ENCODE results near the gene IGFBP5.

The IGFBP5 gene

DNA sequence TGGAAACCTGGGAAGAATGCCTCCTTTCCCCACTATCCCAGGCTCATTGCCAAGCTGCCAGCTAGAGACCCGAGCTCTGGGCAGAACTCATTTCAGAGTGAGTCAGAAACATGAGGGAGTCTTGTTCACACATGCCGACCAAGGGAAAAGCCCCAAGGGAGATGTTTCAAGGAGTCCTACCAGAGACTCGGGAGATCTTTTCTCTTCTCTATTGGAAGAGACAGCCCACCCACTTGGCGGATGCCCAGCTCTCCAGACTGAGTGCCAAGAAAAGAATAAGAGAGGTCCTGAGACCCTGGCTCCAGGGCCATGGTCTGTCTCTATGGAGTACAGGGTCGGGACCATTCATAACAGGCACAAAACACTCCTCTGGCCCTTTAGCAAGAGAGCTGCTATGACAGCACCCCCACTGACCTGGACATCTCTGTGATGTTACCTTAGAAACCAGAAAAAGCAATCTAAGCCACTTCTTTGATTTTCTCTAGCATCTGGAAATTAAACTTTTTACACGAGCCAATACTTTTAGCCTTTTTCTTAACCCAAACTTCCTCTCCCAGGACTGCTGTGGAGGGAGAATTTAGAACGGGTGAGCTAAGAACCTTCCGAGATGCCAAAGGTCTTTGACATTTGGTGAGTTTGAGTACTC, 18.5 kb upstream of the IGFBP5 start:
- no peak for DNase-seq

DNA sequence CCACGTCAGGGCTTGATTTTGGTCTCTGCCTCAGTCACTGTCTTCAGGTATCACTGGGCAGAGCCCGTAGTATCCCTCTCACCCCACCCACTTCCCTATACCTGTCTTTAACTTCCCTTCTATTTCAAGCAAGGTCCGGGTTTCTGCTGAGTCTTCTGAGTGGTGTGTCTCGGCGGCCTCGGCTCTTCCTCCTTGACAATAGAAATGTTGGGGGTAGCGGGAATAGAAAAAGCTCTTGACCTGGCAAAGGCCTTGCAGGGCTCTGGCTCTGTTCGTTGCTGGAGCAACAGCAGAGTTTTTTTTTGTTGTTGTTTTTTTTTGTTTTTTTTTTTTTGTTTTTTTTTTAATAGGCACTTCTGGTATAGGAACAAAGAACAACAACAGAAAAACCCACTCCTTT, 16.0 kb upstream of the IGFBP5 start:
- no peak for DNase-seq

DNA sequence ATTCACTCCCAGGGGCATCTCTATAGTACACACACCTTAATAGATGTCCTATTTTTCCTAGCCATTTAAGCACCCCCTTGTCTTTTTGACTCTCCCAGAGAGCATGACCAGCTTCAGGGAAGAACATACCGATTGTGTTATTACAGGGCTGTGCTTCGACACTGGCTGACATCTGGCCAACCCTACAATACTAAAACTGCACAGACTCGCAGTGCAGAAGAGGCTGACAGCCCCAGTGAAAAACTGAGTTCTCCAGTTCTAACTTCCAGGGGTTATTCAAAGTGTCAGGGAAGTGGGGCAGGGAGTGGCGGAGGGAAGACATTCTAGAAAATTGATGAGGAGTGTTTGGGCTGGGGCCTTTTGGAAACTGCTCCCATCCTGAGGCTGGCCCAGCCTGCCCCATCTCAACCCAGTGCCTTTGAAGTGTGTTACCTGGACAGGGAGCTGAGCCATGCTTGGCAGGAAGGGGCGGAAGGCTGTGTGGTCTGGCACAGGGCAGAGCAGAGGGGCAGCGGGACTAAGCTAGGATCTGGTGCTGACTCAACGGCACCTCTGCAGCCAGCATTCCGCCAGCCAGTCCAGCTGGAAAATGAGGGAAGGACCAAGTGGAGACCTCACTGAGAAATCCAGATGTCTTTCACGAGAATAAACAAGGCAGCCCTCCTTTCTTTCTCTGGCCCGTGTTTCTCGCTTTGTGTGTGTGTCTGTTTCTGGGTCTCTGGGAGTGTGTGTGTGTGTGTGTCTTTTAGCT, 15.4 kb upstream of the IGFBP5 start:
- DNase-seq, result no peak

DNA sequence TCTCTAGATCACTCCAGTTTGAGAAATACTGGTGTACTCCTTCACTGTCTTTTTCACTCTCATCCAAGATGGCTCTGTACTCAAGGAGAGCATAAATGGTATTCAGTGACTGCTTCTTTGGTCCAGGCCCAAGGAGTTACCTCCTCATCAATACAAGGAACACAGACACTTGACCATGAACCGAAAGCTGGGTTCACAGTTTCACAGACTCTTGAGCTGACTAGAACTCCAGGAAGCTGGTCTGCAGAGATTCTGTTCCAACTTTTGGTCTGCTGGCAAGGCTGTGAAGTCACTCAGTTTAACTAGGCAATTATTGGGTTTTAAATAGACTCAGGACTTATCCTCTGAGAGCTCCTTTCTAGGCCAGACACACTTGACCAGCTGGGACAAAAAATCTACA, 7.4 kb upstream of the IGFBP5 start:
- no peak for DNase-seq

DNA sequence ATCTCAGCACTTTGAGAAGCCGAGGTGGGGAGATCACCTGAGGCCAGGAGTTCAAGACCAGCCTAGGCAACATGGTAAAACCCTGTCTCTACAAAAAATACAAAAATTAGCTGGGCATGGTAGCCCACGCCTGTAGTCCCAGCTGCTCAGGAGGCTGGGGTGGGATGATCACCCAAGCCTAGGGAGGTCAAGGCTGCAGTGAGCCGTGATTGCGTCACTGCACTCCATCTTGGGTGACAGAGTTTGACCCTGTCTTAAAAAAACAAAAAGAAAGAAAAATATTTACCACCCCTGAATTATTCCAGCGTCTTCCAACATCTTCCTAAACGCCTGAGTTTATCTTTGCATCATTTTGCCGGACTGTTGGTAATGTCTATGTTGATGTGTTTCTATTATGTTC, 6.2 kb upstream of the IGFBP5 start:
- no peak for DNase-seq

DNA sequence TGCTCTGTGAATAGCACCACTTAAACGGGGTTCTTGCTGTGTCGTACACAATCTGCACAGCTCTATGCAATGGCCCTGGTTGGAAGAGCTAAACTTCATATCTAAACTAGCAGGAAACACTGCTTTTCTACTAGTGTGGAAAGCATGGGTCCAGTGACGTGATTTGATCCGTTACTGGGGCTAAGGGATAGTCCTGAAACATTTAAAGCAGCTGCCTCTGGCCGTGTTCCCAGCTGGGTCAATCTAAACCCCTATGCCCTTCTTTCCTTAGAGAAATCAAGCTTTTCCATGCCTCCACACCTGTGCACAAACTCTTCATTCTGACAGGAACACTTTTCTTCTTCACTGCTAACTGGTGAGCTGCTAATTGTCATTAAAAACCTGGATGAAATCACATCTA, 5.4 kb upstream of the IGFBP5 start:
- DNase-seq, result no peak

DNA sequence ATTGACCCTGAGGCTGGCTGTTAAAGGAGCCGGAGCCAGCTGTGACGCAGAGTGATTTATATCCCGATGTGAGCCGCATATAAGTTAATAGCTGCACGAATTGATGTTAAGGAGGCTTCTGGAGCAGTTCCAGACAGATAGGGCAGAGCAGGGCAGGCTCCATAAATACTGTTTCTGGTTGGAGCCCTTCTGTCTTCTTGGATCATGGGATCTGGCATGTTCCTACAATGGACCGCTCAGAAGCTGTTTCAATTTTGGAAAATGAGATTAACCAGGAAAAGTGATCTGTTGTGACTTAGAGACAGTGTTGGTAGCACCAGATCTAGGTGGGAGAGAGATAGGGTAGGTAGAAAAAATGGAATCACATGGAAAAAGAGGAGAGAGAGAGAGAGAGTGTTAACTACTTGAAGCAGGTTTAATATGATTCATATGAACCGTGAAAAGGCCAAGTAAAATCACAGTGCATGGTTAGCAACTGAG, 4.8 kb upstream of the IGFBP5 start:
- no peak for DNase-seq

DNA sequence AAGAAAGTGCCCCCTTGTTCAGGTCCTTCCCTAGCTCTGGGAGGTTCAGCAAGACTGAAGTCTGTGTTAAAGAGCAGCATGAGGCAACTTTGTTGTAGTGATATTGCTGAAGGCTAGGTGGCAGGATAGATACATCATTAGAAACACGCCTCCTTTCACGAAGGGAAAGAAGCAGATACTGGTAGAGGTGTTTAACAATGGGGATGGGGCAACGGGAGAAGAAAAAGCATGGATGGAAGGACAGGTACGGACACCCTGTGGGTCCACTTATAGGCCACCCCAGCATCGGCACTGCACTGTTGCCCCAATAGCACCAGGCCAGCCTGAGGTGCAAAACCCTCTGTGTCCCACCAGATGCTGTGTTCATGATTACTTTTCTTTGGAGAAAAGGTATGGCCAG, 3.5 kb upstream of the IGFBP5 start:
- peak; percentile 12 for DNase-seq

DNA sequence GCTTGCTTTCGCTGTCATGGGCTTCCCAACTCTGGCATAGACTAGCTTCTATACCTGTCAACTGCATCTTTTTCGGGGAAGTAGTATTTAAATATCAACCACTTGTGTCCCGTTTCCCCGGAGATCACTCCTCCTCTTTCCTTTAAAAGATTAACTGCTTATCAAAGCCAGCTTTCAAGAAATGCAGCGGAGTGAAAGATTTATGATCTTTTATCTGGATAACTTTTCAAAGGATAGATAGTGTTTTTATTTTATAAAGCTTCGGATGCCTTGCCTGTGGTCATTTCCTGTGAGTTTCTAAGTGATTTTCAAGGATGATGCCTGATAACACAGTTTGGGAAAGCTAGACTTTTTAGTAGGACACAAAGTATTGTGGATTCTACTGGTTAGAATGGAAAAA, 2.9 kb upstream of the IGFBP5 start:
- no peak for DNase-seq

DNA sequence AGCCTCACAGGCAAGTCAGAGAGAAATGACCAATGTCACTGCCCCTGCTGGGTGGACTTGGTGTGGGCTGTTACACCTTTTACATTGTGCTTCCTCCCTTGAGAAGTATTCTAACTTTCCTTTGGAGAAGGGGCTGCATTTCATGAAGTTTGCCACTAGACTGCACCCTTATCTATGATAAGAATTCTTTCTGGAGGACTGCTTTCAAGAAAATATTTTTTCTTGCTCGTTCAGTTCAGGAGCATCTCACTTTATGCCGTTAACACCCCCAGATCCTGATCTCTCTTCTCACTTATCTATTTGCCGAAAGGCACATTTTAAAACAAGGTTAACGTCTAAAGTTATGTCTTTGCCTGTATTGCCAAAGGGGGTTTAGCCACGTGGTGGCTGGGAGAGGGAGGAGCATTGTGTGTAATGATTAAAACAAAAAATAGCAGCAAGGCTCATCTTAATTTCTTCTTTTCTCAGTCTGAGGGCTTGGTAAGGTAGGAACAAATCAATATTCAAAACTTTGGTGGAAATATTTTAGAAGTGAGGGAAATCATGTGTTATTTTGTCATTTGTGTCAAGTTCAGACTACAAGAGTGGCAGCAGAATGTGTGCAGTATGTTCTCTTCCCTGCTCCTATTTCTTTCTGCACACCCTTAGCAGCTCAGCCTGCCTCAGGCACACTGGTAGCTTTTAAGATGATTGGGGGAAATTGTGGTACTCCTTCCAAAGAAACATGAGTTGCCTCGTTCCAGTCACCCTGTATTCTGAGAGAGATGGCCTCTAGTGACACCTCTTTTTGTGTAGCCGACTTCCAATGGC, 1.6 kb upstream of the IGFBP5 start:
- DNase-seq, result no peak

DNA sequence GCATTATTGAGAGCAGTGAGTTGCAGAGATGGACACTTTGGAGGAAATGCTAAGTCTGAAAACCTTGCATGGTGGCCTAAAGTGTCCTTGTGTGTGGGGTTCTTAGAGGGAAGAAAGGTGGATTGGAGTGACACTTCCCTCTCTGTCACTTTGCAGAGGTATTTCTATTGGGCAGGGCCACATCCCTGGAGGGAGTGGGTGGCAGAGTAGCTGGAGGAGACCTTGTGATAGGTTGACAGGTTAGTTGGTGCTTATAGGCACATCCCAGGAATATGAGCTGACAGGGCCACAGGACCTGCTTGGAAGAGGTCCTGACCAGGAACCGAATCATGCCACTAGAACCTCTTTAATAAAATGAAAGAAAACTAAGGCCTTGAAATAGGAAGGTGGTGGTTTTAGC, 972 bp upstream of the IGFBP5 start:
- no peak for DNase-seq

DNA sequence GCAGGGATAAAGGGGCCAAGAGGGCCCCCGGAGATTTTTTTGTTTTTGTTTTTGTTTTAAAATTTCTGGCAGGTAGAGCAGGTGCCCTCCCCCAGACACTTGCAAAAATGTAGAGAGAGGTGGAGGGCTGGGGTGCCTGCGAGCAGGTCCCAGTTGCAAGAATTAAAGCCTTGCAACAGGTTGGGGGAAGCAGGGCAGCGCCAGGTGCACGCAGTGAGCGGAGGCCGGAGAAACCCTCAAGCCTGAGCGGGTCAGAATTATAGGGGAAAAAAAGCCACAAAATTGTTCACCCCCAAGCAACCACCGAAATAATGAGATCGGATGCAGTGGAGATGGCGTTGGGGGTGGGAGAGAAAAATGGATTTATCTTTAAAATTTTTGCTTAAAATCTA, 527 bp downstream of the IGFBP5 start:
- no peak for DNase-seq

DNA sequence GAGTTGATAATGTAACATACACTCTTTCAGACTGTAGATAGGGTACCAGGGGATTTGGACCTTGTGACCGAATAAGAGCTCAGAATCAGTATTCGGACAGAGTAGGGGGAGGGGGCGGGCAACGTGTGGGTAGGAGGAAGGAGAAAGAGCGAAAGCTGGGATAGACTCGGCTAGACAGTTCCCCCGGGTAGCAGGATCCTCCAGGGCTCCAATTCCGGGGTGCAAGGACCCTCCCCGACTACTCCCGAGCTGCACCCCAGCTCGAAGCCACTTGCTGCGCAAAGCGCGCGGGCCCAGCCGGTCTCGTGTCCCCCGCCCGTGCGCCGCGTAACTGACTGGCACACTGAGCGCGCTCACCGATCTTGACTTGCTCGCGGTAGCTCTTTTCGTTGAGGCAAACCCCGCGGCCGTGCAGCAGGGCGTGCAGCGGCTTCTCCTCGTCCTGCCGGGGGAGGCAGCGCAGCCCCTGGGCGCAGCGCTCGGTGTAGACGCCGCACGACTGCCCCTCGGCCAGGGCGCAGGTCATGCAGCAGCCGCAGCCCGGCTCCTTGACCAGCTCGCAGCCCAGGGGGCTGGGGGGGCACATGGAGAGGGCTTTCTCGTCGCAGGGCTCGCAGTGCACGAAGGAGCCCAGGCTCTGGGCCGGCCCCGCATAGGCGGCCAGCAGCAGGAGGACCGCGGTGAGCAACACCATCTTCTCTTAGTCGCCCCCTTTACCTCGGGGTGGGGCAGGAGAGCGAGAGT, 1.1 kb downstream of the IGFBP5 start:
- DNase-seq, result no peak

DNA sequence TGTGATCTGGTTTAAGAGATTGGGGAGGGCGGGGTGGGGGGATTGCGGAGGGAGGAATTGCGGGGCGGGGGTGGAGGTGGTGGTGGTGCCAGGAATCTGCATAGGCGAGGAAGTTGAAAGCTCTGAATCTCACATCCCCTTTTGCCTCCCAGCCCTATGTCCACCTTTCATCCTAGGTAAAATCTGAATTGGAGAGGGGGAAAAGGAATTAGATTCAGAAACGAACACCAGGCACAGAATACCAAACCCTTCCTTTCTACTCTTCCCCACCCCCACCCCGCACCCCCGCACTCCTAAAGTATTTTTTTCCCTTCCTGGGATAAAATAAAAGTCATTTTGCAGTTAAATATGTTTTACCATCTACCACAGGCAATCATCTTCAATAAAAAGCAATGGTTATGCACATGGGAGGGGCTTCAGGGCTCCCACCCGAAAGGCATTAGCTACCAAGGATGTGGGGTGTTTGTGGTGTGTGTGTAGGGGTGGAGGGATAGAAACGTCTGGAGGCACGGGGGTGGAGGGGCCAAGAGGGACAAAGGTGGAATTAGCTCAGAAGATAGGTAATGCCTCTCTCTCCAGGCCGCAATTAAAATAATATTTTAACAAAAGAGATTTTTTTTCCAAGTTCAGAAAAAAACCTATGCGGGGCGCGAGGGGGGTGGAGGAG, 1.8 kb downstream of the IGFBP5 start:
- DNase-seq, result no peak

DNA sequence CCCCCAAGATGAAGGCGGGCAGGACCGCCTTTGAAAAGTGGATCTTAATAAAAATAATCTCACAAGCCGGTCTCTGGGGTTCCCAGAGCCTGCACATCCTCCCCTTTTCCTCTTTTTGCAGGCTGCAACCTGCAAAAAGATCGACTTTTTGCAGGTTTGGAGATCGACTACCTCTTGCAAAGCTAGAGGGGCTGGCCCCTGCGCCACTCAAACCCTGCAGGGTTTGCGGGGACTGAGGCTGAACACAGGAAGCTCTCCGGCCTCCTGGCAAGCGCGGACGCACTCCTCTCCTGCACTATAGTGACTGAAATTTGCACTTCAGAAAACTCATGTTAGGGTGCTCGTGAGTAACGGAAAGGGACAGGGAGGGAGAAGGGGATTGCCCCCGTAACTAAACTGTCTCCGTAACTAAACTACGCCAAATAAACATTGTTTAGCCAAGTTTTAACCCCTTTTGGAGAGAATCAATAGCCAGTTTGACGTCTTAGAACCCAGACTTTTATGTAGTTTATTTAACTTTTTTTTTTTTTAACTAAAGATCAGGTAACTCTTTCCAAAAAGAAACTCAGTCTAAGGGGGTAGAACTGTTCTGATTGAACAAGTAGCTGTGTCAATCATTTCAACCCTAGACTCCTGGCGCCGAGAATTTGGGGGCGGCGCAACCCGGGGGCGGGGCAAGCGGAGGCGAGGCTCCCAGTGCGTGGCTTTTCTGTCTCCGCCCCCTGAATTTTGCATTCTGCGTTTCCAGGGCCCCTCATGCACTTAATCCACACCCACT, 2.5 kb downstream of the IGFBP5 start:
- peak; percentile 47 for DNase-seq

DNA sequence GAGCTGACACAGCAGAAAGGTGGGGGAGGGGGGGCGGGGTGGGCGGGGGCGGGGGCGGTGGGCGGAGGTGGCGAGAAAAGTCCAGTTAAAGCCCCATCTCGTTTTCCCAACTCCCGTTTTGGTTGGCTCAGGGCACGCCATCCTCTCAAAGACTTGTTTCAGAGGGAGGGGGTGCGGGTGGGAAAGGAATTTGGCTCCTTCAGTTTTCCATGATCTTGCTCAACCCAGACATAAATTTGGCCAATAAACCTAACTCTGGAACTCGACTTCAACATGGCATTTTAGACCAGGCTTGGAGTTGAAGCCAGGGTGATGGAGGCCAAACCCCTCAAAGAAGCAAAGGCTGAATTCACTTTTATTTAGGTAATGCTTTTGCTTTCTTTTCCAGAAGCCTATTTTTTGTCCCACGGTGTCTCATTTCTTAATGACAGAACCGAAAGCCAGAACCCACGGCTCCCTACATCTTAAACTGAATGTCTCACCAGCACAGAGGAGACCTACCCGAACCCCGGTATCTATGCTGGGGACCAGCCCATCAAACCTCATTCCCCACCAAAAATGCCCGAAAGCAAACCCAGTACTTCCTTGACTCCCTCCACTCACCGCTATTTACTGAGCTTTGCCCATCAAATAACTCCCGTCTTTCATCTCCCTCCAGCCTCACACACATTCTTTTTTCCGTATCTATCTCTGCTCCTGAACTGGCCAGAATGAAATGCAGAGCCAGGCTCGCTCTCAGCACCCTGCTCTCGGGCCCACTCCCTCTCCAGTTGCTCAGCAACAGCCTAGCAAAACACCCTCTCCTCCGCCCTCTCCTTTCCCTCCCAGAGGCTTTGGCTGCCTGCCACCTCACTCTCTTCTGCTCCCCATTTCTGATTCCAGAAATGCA, 4.3 kb downstream of the IGFBP5 start:
- DNase-seq, result no peak

DNA sequence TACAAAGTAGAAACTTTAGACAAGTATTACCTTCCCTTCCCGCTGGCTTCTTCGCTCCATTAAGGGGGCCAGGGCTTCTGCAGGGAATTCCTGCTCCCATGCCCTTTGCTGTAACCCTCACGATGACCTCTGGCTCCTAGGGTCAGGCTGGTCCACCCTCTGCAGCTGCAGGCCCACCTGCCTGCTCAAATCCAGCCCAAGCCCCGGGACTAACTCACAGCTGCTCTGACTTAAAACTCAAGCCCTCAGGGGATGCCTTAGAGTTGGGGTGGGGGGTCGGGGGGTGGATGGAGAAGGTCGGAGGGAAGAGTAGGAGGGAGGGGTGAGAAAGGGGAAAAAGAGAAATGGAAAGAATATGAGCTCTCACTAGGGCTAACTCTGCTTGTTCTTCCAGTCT, 4.9 kb downstream of the IGFBP5 start:
- DNase-seq, result no peak

DNA sequence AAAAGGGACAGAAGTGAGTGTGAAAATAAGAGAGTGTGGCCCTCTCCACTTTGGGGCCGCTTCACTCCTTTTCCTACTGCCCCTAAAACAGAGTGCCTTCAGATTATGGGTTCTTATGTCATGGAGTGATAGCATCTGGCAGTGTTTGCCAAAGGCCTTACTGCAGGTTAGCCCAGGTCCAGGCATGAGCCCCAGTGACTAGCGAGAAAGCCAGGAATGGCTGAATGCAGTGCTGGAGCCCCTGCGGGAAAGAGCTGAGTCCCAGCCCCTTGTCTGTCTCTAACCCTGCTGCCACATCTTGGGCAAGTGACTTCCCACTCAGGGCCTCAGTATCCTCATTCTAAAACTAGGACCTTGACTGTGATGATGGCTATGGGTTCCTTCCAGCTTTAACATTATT, 6.0 kb downstream of the IGFBP5 start:
- no peak for DNase-seq

DNA sequence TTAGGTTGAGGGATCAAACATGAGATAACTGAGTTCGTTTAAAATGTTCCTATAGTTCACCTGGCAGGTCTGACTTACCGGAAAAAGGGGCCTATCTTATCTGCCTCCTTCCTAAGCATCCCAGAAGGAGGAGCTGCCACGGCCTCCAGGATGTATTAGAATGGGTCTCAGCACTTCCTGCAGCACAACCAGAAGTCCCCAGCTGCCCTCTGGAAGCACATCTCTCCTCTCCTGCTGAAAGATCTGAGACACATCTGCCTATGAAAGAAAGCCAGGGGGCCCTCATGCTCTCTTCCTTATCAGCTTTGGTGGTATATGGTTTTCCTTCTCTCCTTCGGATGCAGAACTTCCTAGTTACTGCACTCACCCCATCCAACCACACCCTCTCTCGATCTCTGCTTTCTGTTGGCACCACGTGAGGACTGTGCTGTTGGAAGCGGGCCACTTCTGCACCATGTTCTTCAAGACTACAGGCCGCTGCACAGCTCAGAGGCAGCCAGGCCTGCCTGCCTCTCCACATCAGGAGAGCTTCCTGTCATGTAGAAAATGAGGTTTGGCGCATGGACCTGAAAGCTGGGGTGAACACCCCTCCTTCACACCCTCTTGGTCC, 6.5 kb downstream of the IGFBP5 start:
- no peak for DNase-seq

DNA sequence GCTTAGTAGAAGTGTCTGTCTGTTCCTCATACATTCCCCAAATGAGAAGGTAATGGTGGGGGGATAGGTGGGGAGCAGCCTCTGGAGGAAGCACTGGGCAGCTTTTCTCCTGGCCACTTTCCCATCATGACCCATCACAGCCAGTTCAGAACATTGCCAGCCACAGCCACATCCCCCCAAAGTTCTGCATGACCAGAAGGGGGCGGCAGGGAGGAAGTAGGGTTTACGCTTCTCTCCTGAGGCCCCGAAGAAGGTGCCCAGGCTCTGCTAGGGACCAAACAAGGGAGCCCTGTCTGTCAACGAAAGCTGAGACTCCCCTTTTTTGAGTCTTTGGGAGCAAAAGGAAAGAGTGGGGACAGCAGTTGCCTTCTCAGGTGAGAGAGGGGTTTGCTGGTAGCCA, 7.7 kb downstream of the IGFBP5 start:
- DNase-seq, result no peak
